IMR-90 (cell line): Measurements from ENCODE around the gene ZBTB22. TPM values are rescaled to one million over a fixed set of nuclear protein-coding genes. Genes with fewer than 3 reads are reported as not detected.

Source experiments
- ATAC-seq: fragments of 200-7000 bp; cut with Tn5 transposase; 2 replicates; pipeline ENCODE4 v1.9.1; 2020; ENCODE audit warnings: low read depth, mild to moderate bottlenecking, moderate library complexity
- BruUV-seq: library from RNA; stranded (reverse); fragments of 400-500 nt; replicated peaks from 2 replicates; lab custom pipeline; 2021; lab: Mats Ljungman, UMichigan
- CTCF ChIA-PET: fragments of 300-600 bp; formaldehyde crosslinking; extraction: SDS; loops from one replicate; lab custom pipeline; 2021; ENCODE audit warnings: antibody characterized with exemption; lab: Yijun Ruan, JAX
- POLR2A ChIA-PET: fragments of 300-600 bp; sonication (Branson Sonifier 250); formaldehyde crosslinking; loops from one replicate; lab custom pipeline; 2022; ENCODE audit warnings: antibody characterized with exemption; ENCODE audit not compliant: unreplicated experiment; lab: Charles Lee
- DNase-seq: peaks from one replicate; pipeline ENCODE4 v3.0.0; 2013
- H2AFZ ChIP-seq: replicated peaks from 2 replicates; pipeline ENCODE3; 2013; ENCODE audit warnings: low read length, mild to moderate bottlenecking; ENCODE audit not compliant: poor library complexity
- H2AK5ac ChIP-seq: 2 replicates; pipeline ENCODE4 v1.6.1; 2013; ENCODE audit warnings: low read depth, low read length, inconsistent platforms
- H2AK9ac ChIP-seq: replicated peaks from 2 replicates; pipeline ENCODE3; 2013; ENCODE audit warnings: mild to moderate bottlenecking, low read depth, low read length, moderate library complexity; ENCODE audit not compliant: poor library complexity
- H2BK120ac ChIP-seq: 2 replicates; pipeline ENCODE4 v1.6.1; 2013; ENCODE audit warnings: low read depth, low read length, inconsistent platforms
- H2BK15ac ChIP-seq: 3 replicates; pipeline ENCODE4 v1.6.1; 2013; ENCODE audit warnings: low read depth, low read length, inconsistent platforms
- H2BK20ac ChIP-seq: 2 replicates; pipeline ENCODE4 v1.6.1; 2013; ENCODE audit warnings: low read depth, mild to moderate bottlenecking, inconsistent platforms, low read length, moderate library complexity
- H2BK5ac ChIP-seq: 2 replicates; pipeline ENCODE4 v1.6.1; 2013; ENCODE audit warnings: mild to moderate bottlenecking, low read depth, low read length, inconsistent platforms; ENCODE audit not compliant: poor library complexity, severe bottlenecking
- H3K14ac ChIP-seq: replicated peaks from 2 replicates; pipeline ENCODE4 v1.6.1; 2013; ENCODE audit warnings: low read depth, low read length, inconsistent platforms
- H3K18ac ChIP-seq: 2 replicates; pipeline ENCODE4 v1.6.1; 2013; ENCODE audit warnings: low read depth, low read length, control low read depth
- H3K23ac ChIP-seq: 2 replicates; pipeline ENCODE4 v1.6.1; 2013; ENCODE audit warnings: low read depth, low read length, inconsistent platforms
- H3K27ac ChIP-seq: 2 replicates; pipeline ENCODE4 v1.5.1; 2013; ENCODE audit warnings: mild to moderate bottlenecking, control low read depth, low read length; ENCODE audit not compliant: insufficient read depth
- H3K27me3 ChIP-seq: 2 replicates; pipeline ENCODE4 v1.6.1; 2013; ENCODE audit warnings: low read length; ENCODE audit not compliant: control insufficient read depth, insufficient read depth
- H3K36me3 ChIP-seq: 2 replicates; pipeline ENCODE4 v1.6.1; 2013; ENCODE audit warnings: low read length, mixed read lengths; ENCODE audit not compliant: control insufficient read depth, insufficient read depth
- H3K4ac ChIP-seq: 2 replicates; pipeline ENCODE4 v1.6.1; 2013; ENCODE audit warnings: low read depth, low read length, inconsistent platforms
- H3K4me1 ChIP-seq: 2 replicates; pipeline ENCODE4 v1.6.1; 2013; ENCODE audit warnings: low read length, mixed read lengths; ENCODE audit not compliant: control insufficient read depth, insufficient read depth
- H3K4me2 ChIP-seq: 2 replicates; pipeline ENCODE4 v1.6.1; 2013; ENCODE audit warnings: low read depth, mild to moderate bottlenecking, control low read depth, low read length, moderate library complexity
- H3K4me3 ChIP-seq: 2 replicates; pipeline ENCODE4 v1.5.1; 2013; ENCODE audit warnings: low read depth, mild to moderate bottlenecking, control low read depth, low read length, moderate library complexity; ENCODE audit not compliant: insufficient read depth
- H3K56ac ChIP-seq: 2 replicates; pipeline ENCODE4 v1.6.1; 2013; ENCODE audit warnings: low read length, inconsistent platforms; ENCODE audit not compliant: insufficient read depth; ENCODE audit errors: extremely low read depth
- H3K79me1 ChIP-seq, 2 experiments: 2 replicates each; pipeline ENCODE4 v1.6.1; 2013; ENCODE audit warnings: low read length in 2 of 2, inconsistent platforms in 1 of 2, low read depth in 1 of 2
- H3K9ac ChIP-seq: 2 replicates; pipeline ENCODE4 v1.6.1; 2013; ENCODE audit warnings: low read depth, low read length, control low read depth
- H3K9me1 ChIP-seq: 2 replicates; pipeline ENCODE4 v1.6.1; 2013; ENCODE audit warnings: low read length, inconsistent platforms; ENCODE audit not compliant: insufficient read depth
- H3K9me3 ChIP-seq: 2 replicates; pipeline ENCODE4 v1.6.1; 2013; ENCODE audit warnings: low read length; ENCODE audit not compliant: control insufficient read depth, insufficient read depth
- H4K20me1 ChIP-seq: 2 replicates; pipeline ENCODE4 v1.6.1; 2013; ENCODE audit warnings: low read length, inconsistent platforms; ENCODE audit not compliant: insufficient read depth
- H4K5ac ChIP-seq: 2 replicates; pipeline ENCODE4 v1.6.1; 2013; ENCODE audit warnings: mild to moderate bottlenecking, low read depth, low read length, control low read depth
- H4K8ac ChIP-seq, 2 experiments: 2 replicates each; pipeline ENCODE4 v1.6.1; 2013; ENCODE audit warnings: low read depth in 2 of 2, low read length in 2 of 2, control low read depth in 1 of 2, inconsistent platforms in 1 of 2
- H4K91ac ChIP-seq: 2 replicates; pipeline ENCODE4 v1.6.1; 2013; ENCODE audit warnings: low read depth, low read length, inconsistent platforms; ENCODE audit not compliant: insufficient read depth
- BHLHE40 ChIP-seq: fragments of 150-350 bp; IDR thresholded peaks from 2 replicates; pipeline ENCODE4 v1.6.1; 2016; ENCODE audit warnings: mild to moderate bottlenecking, low read depth, low read length
- CHD1 ChIP-seq: IDR thresholded peaks from 2 replicates; pipeline ENCODE4 v1.6.1; 2012; ENCODE audit warnings: low read depth, low read length, improper control_type of control experiment
- CTCF ChIP-seq: conservative IDR thresholded peaks from 2 replicates; pipeline ENCODE4 v1.5.1; 2012; ENCODE audit warnings: mild to moderate bottlenecking, low read depth, low read length, improper control_type of control experiment
- MAFK ChIP-seq: IDR thresholded peaks from 2 replicates; pipeline ENCODE4 v1.6.1; 2012; ENCODE audit warnings: low read depth, low read length, improper control_type of control experiment
- POLR2A ChIP-seq: IDR thresholded peaks from 2 replicates; pipeline ENCODE4 v1.6.1; 2012; ENCODE audit warnings: mild to moderate bottlenecking, low read depth, low read length
- RAD21 ChIP-seq: IDR thresholded peaks from 2 replicates; pipeline ENCODE4 v1.6.1; 2012; ENCODE audit warnings: low read length, improper control_type of control experiment
- RCOR1 ChIP-seq: IDR thresholded peaks from 2 replicates; pipeline ENCODE4 v1.6.1; 2012; ENCODE audit warnings: mild to moderate bottlenecking, low read length, improper control_type of control experiment; ENCODE audit not compliant: insufficient replicate concordance
- RFX5 ChIP-seq: IDR thresholded peaks from 2 replicates; pipeline ENCODE4 v1.8.0; 2012; ENCODE audit warnings: low read depth, mild to moderate bottlenecking, low read length, moderate library complexity
- SMC3 ChIP-seq: fragments of 150-350 bp; IDR thresholded peaks from 2 replicates; pipeline ENCODE4 v1.6.1; 2016; ENCODE audit warnings: low read depth, mild to moderate bottlenecking, antibody characterized with exemption, low read length, moderate library complexity
- WGBS, 2 experiments: methylation state at CpG; one replicate each; pipeline versions ENCODE4 v1.1.5 to v1.1.7; 2013; ENCODE audit warnings: missing lambda C conversion rate in 2 of 2; ENCODE audit not compliant: insufficient read length in 1 of 2; ENCODE audit errors: extremely low coverage in 2 of 2; 5-methylcytosine and 5-hydroxymethylcytosine counted together
- dilution Hi-C: fragments of 300-500 bp; cut with HindIII; formaldehyde crosslinking; loops from one replicate; pipeline ENCODE4 v1.14.3; 2018; ENCODE audit warnings: low sequenced_read_pairs; ENCODE audit not compliant: unreplicated experiment
- in situ Hi-C: fragments of 300-500 bp; cut with MboI; formaldehyde crosslinking; loops from 3 replicates; pipeline ENCODE4 v1.14.3; 2019; ENCODE audit warnings: low sequenced_read_pairs, inconsistent platforms, mixed read lengths
- intact Hi-C: fragments of 100-400 bp; cut with micrococcal nuclease; formaldehyde crosslinking; loops from 2 replicates; pipeline ENCODE4 v1.10.0; 2022
- polyA plus RNA-seq, 3 experiments: library from polyadenylated mRNA; depleted of rRNA; stranded (reverse); fragments of >200 nt; gene quantifications; 2 replicates each; pipeline ENCODE4 v1.2.3, GENCODE V29; 2012; ENCODE audit warnings: low replicate concordance in 1 of 3
- total RNA-seq: library from RNA; depleted of rRNA; stranded (reverse); fragments of >200 nt; gene quantifications from 2 replicates; pipeline ENCODE4 v1.2.3, GENCODE V29; 2012

The ZBTB22 gene
- total and polyA plus RNA-seq, 2 of the 4 experiments (the other 2 are of a cell fraction), result 6.8 to 13.0 TPM

- Histone ChIP-seq H2BK5ac (no peak overlapping the region), H3K56ac (no peak overlapping the region), H2AK9ac (no peak overlapping the region), H3K36me3 (peaks cover 30% of the 10 kb centered on the region), H4K5ac (no peak overlapping the region), H3K79me1 (peaks cover 13 to 37% of the 10 kb centered on the region in 2 experiments; a peak in 3 of 4 replicates), H2BK20ac (no peak overlapping the region), H3K14ac (no peak overlapping the region), H2BK15ac (no peak overlapping the region), H3K4me1 (no peaks in the 10 kb centered on the region), H2AK5ac (no peak overlapping the region), H3K18ac (no peak overlapping the region), H4K8ac (no peak overlapping the region), H3K4ac (no peak overlapping the region), H3K9me1 (no peaks in the 10 kb centered on the region), H3K9ac (no peak overlapping the region), H3K23ac (no peak overlapping the region), H3K4me3 (no peak overlapping the region), H3K4me2 (no peak overlapping the region), H3K27ac (no peak overlapping the region), H3K9me3 (no peaks in the 10 kb centered on the region), H2BK120ac (no peak overlapping the region), H4K20me1 (peaks cover 9% of the 10 kb centered on the region), H4K91ac (no peak overlapping the region), H2AFZ (no peak overlapping the region), H3K27me3 (no peaks in the 10 kb centered on the region)
- ChIA-PET CTCF (interaction anchor here (2.0 kb wide), 1 partner anchor 18 kb away, joined by 5 read pairs; the partner anchor contains the start of gene B3GALT4), POLR2A (no interaction called here)
- WGBS, 2 experiments, result 63% methylated on average over 2 of the region's 15 CpGs; no CpG with 5 or more reads in 1 of the 2 experiments
- DNase-seq (no peak), ATAC-seq (no peak)
- intact Hi-C loops (loop anchor here (5.0 kb wide), 1 partner anchor 122 kb away; the partner anchor contains the start of gene CUTA), in situ Hi-C loops (no loop called here), dilution Hi-C loops (no loop called here)
- TF ChIP-seq SMC3, result no peak
- no peak for TF ChIP-seq BHLHE40
- no peak for TF ChIP-seq RFX5
- TF ChIP-seq CHD1, result no peak
- TF ChIP-seq POLR2A, result no peak
- TF ChIP-seq RAD21, result no peak
- no peak for TF ChIP-seq CTCF
- TF ChIP-seq MAFK, result no peak
- TF ChIP-seq RCOR1, result no peak
- no TSS peak for BruUV-seq
These were observed 21.7 kb downstream of the ZBTB22 start for GRCh38 chr6:33295621-33296369.
